ENCODE data around the gene SEC24C.

Gene SEC24C

DNA sequence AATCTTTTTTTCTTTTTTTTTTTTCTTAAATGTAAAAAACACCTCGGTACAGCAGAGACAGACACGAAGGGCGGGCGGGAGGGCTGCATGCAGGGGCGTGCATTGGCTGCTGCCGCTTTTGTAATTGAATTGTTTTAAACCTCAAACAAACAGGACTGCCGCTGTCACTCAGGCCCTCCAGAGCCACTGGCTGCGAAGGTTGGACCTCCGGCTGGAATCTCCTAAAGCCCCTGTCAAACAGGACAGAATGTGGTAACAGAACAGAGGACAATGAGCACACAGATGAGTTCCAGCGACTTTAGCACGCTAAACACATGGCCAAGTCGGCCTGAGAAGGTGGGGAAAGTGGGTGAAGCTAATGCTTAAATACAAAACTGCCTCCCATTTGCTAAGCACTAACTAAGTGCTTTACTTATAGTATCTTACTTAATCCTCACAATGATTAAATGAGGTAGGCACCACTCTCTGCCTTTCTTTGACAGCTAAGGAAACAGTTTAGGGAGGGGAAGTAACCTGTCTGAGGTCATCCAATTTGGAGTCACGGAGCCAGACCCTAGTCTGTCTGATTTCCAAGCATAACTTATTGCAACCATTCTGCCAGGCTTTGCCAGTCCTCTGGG lies 70.2 kb downstream of the SEC24C start:
- DNase-seq, result no peak

GRCh38 chr10:73814896-73815718 lies 70.9 kb downstream of the SEC24C start:
- DNase-seq, result no peak

DNA sequence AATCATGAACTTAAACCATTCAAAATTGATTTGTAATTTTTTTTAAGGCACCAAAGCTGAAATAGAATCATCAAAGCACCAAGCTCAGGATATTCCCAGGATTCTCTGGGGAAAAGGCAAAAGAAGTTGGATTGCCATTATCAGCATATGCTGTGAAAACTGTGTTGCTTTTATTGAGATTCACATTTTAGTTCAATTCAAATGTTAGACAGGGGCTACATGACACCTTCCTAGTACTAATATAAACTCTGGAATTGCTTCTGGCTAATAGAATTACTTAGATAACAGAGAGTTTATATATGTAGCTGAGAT lies 71.5 kb downstream of the SEC24C start:
- DNase-seq, result no peak

GRCh38 chr10:73816917-73817729 lies 73.0 kb downstream of the SEC24C start:
- DNase-seq, result no peak

DNA sequence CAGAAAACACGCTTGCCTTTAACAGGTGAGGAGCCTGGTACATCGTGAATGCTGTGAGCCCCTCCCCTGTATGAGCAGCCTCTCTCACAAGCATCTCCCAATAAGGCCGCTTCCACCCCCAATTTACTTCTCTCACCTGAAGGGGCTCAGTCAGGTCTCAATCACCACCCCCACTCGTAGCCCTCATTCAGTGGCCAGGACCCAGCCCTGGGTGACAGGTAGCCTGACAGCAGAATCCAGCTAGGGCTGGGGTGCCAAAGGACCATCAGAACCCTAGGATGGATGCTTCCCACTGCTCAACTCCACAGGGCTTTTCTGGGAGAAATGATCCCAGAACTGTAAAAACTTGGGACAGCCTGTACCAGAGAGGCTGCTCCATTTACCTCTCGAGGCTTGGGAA lies 73.7 kb downstream of the SEC24C start:
- DNase-seq, result no peak

DNA sequence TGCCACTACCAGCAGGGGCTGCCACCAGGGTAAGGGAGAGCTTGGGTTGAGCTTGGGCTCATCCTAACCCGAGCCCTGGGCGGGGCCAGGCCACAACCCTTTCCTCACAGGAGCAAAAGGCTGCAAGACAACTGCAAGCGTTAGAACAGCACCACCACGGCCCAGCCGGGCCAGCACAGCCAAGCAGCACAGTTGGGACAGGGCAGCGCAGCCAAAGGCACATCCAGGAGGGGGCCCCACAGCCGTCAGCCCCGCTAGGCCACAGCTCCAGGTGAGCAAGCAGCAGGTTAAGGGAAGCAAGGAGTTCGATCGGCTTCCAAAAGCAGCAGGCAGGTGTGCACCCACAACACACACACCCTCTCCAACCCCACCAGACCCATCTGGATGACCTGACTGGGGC lies 74.2 kb downstream of the SEC24C start:
- no peak for DNase-seq

- no peak for DNase-seq
Measured at GRCh38 chr10:73819081-73819480, 74.9 kb downstream of the SEC24C start.

DNA sequence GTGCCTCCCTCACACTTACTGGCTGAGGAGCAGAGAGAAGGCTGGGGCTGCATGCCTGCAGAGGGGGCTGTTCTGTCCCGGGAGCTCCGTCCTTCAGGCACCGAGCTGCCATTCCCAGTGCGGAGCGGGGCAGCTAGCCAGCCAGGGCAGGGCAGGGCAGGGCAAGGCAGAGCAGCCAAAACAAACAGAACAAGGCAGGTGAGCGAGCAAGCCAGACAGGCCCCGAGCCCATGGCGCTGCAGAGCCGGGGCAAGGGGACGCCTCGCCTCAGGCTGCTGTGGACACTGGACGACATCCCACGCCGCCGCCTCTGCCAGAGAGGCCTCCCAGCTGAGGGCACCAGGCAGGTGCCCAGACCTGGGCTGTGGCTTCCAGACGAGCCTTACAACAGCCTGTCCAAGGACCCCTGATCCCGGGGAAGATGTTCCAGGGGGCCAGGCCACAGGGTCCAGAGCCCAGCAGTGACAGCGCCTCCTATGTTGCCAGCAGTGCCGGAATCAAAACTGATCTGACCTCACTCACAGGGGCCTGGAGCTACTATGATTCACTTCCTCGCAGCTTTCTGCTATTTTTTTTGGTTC lies 75.4 kb downstream of the SEC24C start:
- no peak for DNase-seq

All from activated CD4-positive, alpha-beta T cell treated with anti-CD3 and anti-CD28 coated beads for 4 hours (primary cell).